Activated T-helper 1 cell treated with anti-CD3 and anti-CD28 coated beads, Interleukin-12 subunit alpha, Interleukin-12 subunit beta, Interleukin-2, Interleukin-4 antibody, amounts not matched to agents 30 ng/mL and 10 ng/mL and 1 ng/mL, durations not matched to agents 14 hours and 24 hours and 36 hours (primary cell): ENCODE results near the gene NCOA1. TPM values are rescaled to one million over a fixed set of nuclear protein-coding genes. Genes with fewer than 3 reads are reported as not detected.

Experiments used
- DNase-seq: peaks from one replicate; pipeline ENCODE4 v3.0.0; 2021; ENCODE audit warnings: low spot score
- H3K27ac Mint-ChIP-seq: one replicate; pipeline ENCODE4 v1.8.0; 2021; ENCODE audit warnings: mild to moderate bottlenecking, mixed read lengths
- H3K27me3 Mint-ChIP-seq: one replicate; pipeline ENCODE4 v1.8.0; 2022; ENCODE audit warnings: mild to moderate bottlenecking, moderate library complexity, mixed read lengths; ENCODE audit not compliant: insufficient read depth
- H3K36me3 Mint-ChIP-seq: one replicate; pipeline ENCODE4 v1.8.0; 2021; ENCODE audit warnings: low read depth, mixed read lengths
- H3K4me1 Mint-ChIP-seq: one replicate; pipeline ENCODE4 v1.8.0; 2021; ENCODE audit warnings: low read depth, mixed read lengths
- H3K4me3 Mint-ChIP-seq: one replicate; pipeline ENCODE4 v1.8.0; 2021; ENCODE audit warnings: mild to moderate bottlenecking, moderate library complexity, mixed read lengths
- H3K9me3 Mint-ChIP-seq: one replicate; pipeline ENCODE4 v1.8.0; 2021; ENCODE audit warnings: mixed read lengths
- intact Hi-C: fragments of 100-400 bp; cut with micrococcal nuclease; formaldehyde crosslinking; loops from one replicate; pipeline ENCODE4 v1.15.1; 2024
- total RNA-seq: library from RNA; stranded (reverse); gene quantifications from 2 replicates; pipeline ENCODE4 v1.2.3, GENCODE V29; 2022

The NCOA1 gene
- total RNA-seq, 1 donor from 2014 or later = 30.0 TPM

DNA sequence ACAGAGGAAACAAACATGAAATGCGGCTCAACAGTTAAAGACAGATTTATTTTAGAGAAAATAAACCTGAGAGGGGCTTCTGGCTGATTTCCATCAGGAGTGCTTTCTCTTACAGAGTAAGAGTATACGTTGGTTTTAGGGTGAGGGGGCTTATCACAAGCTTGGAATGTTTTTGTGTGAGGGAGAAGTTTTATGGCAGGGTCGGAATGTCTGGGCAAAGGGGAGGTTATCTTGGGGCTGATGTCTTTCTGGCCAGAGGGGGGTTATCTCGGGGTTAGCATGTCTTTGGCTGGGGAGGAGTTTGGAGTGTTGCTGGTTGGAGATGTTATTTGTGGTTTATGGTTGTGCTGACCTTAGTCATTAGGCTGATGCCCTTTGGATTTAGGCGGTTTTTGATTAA lies 280.0 kb downstream of the NCOA1 start:
- peaks cover 4% of the 10 kb centered on the region for H3K27me3 Mint-ChIP-seq
- DNase-seq = no peak
- peaks cover 9% of the 10 kb centered on the region for H3K4me1 Mint-ChIP-seq
- H3K27ac Mint-ChIP-seq = no peak overlapping the region
- no peaks in the 10 kb centered on the region for H3K9me3 Mint-ChIP-seq
- H3K4me3 Mint-ChIP-seq = no peak overlapping the region
- intact Hi-C loops = no loop called here
- peaks cover 7% of the 10 kb centered on the region for H3K36me3 Mint-ChIP-seq

DNA sequence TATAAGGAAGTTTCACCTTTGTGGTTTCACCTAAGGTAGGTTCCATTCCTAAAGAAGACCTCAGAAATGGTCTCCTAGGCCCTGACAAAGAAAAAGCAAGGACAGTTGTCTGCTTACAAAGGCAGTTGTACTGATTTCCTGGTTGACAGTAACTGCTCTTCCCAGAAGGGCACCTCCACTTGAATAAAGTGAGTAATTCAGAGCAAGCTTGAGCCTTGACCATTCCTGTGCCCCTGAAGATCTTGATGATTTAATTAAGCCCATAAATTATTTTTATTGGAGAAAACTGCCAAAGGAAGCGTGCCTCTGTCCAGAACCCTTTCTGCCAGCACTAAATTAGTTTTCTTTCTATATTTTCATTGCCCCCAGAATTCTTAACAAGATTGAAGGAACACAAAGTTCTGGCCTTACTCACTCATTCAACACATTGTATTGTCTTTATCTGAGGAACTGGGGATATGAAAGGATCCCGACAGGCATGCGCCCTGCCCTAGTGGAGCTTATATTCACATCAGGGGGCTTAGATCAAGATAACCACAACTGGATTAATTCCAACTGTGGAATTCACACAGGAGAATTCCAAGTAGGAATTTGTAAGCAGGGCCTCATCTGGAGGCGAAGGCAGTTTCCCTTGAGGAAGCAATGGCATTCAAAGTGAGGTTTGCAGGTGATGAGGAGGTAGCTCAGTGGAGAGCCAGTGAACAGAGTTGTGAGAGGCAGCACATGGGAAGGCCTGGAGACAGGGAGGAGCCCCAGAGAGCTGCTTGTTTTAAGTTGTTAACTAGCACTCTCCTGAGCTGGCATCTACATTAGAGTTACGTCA lies 280.9 kb downstream of the NCOA1 start:
- Mint-ChIP-seq H3K27ac (no peak overlapping the region), H3K36me3 (no peaks in the 10 kb centered on the region)

DNA sequence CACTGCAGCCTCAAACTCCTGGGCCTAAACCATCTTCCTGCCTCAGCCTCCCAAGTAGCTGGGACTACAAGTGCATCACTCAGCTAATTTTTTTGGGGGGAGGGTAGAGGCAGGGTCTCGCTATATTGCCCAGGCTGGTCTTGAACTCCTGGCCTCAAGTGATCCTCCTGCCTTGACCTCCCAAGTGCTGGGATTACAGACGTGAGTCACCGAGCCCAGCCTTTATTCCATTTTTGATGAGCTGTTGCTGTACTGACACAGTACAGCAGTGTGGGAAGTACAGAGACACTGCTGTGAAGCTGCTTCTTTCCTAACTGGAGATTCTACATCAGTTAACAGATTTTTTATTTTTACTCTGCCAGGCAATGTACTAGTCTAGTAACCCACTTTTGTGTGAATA lies 283.3 kb downstream of the NCOA1 start:
- intact Hi-C loops = no loop called here
- DNase-seq = no peak
- H3K4me1 Mint-ChIP-seq = no peaks in the 10 kb centered on the region
- no peak overlapping the region for H3K27ac Mint-ChIP-seq
- no peaks in the 10 kb centered on the region for H3K9me3 Mint-ChIP-seq
- no peak overlapping the region for H3K4me3 Mint-ChIP-seq
- H3K27me3 Mint-ChIP-seq = peaks cover 4% of the 10 kb centered on the region
- no peaks in the 10 kb centered on the region for H3K36me3 Mint-ChIP-seq

More for the DNA sequence above, 280.9 kb downstream of the NCOA1 start:
- Mint-ChIP-seq H3K4me3 (no peak overlapping the region), H3K9me3 (no peaks in the 10 kb centered on the region), H3K4me1 (peaks cover under 1% of the 10 kb centered on the region), H3K27me3 (peaks cover 4% of the 10 kb centered on the region)
- DNase-seq = no peak
- intact Hi-C loops = no loop called here

DNA sequence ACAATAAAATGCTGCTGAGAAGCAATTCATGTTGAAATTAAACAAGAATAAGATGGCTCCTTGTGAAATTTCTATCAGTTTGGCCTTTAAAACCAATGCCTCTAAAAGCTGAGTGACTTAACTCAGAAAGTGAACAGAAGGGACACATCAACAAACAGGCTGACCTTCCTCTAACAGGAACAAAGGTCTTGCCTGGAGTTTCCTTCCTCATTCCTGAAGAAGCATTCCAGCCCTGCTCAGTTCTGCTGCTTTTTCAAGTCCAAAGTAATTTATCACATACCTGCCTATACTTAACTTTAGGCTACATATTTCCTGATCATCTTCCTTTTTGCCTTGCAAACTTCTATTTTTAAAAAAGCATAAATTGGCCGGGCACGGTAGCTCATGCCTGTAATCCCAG lies 288.1 kb downstream of the NCOA1 start:
- Mint-ChIP-seq H3K9me3 (peaks cover 7% of the 10 kb centered on the region), H3K36me3 (no peaks in the 10 kb centered on the region), H3K27me3 (peaks cover 4% of the 10 kb centered on the region), H3K4me3 (no peak overlapping the region), H3K27ac (no peak overlapping the region), H3K4me1 (no peaks in the 10 kb centered on the region)
- DNase-seq = no peak
- intact Hi-C loops = no loop called here

DNA sequence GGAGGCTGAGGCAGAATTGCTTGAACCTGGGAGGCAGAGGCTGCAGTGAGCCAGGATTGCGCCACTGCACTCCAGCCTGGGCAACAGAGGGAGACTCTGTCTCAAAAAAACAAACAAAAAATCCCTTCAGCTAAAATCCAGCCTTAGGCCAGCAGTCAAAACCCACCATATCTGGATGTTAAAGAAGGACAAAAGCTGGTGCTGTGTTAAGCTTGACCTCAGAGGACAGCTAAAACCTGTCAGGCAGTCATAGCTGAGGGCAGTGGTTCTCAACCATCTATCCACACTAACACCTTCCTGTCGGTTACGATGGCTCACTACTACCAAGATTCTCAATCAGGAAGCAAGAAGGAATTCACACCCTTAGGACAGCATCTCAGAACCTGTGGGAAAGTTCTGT lies 292.6 kb downstream of the NCOA1 start:
- Mint-ChIP-seq H3K27me3 (peaks cover 3% of the 10 kb centered on the region), H3K36me3 (no peaks in the 10 kb centered on the region), H3K27ac (no peak overlapping the region), H3K4me3 (no peak overlapping the region), H3K4me1 (no peaks in the 10 kb centered on the region), H3K9me3 (peaks cover 7% of the 10 kb centered on the region)
- intact Hi-C loops = no loop called here
- DNase-seq = no peak

DNA sequence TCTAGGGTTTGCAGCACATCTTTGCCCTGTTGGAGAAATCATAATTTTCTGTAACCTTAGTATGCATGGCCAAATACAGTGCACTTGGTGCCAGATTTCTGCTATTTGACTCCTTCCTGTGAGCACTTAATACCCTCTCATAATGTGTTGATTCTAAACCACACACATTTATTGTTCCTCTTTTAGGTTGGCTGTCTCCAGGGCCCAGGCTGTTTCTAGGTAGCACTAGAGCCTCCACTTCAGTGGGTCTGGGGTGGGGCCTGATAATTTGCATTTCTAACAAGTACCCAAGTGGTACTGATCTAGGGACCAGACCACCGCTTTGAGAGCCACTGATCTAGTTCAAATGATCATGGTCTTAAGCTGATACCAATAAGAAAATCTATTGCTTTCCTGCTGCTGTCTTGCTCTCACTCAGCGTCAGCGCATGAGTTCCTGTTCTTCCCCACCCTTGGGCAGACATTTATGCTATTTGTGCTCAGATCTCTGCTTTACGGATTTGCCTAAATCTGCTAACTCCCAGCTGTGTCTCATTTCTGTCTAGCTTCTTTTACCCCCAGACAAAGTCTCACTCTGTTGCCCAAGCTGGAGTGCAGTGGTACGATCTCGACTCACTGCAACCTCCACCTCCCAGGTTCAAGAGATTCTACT lies 294.7 kb downstream of the NCOA1 start:
- H3K4me1 Mint-ChIP-seq = no peaks in the 10 kb centered on the region
- H3K4me3 Mint-ChIP-seq = no peak overlapping the region
- DNase-seq = no peak
- H3K27me3 Mint-ChIP-seq = peaks cover 3% of the 10 kb centered on the region
- H3K9me3 Mint-ChIP-seq = peaks cover 3% of the 10 kb centered on the region
- H3K27ac Mint-ChIP-seq = no peak overlapping the region
- H3K36me3 Mint-ChIP-seq = peaks cover 3% of the 10 kb centered on the region
- intact Hi-C loops = no loop called here

DNA sequence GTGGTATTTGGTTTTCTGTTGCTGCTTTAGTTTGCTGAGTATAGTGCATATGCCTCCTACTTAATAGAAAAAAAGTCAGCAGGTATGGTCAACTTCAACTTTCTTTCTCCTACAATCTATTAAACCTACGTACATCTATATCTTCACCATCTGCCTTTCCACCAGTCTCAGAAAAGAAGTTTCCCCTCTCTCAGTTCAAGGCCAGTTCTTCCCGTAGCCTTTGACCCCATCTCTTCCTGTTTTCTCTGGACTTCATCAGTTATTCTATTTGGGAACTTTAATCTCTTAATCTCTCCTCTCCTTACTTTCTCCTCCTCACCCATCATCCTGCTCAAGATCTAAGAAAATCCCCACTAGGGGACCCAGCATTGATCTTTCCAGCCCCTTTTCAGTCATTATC lies 296.5 kb downstream of the NCOA1 start:
- no peak overlapping the region for H3K4me3 Mint-ChIP-seq
- H3K27ac Mint-ChIP-seq = no peak overlapping the region
- DNase-seq = no peak
- H3K4me1 Mint-ChIP-seq = peaks cover 4% of the 10 kb centered on the region
- intact Hi-C loops = no loop called here
- peaks cover 3% of the 10 kb centered on the region for H3K27me3 Mint-ChIP-seq
- no peaks in the 10 kb centered on the region for H3K9me3 Mint-ChIP-seq
- peaks cover 3% of the 10 kb centered on the region for H3K36me3 Mint-ChIP-seq

DNA sequence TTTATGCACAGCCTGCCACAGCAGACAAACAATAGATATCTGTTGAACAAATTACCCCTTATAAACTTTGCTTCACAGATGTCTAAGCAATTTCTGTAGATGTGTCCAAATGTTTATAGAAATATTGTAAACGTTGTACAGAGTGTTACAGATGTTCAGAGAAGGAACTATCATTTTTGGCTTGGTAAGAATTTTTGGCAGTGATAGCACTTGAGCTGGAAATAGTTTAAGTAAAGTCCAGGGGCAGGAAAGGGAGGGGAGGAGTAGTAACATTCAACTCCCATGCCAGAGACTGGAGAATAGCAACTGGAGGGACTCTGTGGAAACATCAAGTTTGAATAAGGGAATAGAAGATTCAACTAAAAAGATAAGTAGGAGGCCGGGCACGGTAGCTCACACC lies 297.8 kb downstream of the NCOA1 start:
- no peaks in the 10 kb centered on the region for H3K9me3 Mint-ChIP-seq
- no peak for DNase-seq
- intact Hi-C loops = no loop called here
- H3K36me3 Mint-ChIP-seq = peaks cover 3% of the 10 kb centered on the region
- peaks cover 4% of the 10 kb centered on the region for H3K27me3 Mint-ChIP-seq
- peaks cover 8% of the 10 kb centered on the region for H3K4me1 Mint-ChIP-seq
- no peak overlapping the region for H3K27ac Mint-ChIP-seq
- no peak overlapping the region for H3K4me3 Mint-ChIP-seq

DNA sequence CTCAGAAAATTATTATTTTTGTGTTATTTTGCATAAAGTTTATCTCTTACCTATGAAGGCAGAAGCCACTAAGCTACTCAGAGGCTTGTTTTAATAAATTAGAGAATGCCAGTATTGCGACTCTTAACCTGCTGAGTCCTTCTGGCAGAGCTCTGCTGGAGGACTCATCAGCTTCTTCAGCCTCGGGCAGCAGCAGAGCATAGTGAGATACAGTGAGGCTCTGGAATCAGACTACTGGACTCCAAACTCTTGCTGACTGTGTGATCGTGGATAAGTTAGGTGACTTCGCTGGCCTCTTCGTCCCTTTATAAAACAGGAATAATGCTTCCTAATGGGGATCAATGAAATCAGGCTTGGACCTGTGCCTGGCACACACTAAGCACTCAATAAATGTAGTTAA lies 300.4 kb downstream of the NCOA1 start:
- peaks cover 1% of the 10 kb centered on the region for H3K27me3 Mint-ChIP-seq
- peaks cover 30% of the 10 kb centered on the region for H3K4me1 Mint-ChIP-seq
- peaks cover 11% of the 10 kb centered on the region for H3K36me3 Mint-ChIP-seq
- H3K27ac Mint-ChIP-seq = no peak overlapping the region
- intact Hi-C loops = loop anchor here (5.0 to 10.0 kb wide), 3 partner anchors 177 to 864 kb away; partner anchors contain the start of genes ATAD2B and SF3B6
- no peak overlapping the region for H3K4me3 Mint-ChIP-seq
- no peak for DNase-seq
- no peaks in the 10 kb centered on the region for H3K9me3 Mint-ChIP-seq

DNA sequence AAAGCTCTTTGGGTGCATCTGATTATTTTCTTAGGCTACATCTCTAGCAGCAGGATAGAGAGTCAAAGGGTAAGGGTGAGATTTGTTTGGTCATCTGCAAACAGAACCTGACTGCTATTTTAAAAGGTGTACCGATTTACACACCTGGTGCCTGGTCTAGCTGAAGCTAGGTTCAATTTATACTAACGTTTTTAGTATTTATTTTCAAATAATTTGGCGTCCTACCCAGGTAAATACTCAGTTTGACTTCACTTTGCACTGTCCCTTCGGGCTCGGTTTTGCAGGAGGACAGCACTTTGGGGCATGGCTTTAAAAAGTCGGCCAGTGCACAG lies 301.5 kb downstream of the NCOA1 start:
- Mint-ChIP-seq H3K27ac (peak overlapping the region; percentile 99), H3K4me3 (peak overlapping the region; percentile 95), H3K27me3 (peaks cover 1% of the 10 kb centered on the region), H3K36me3 (peaks cover 21% of the 10 kb centered on the region), H3K9me3 (no peaks in the 10 kb centered on the region), H3K4me1 (peaks cover 40% of the 10 kb centered on the region)
- intact Hi-C loops = loop anchor here (2.0 to 10.0 kb wide), 6 partner anchors 128 to 865 kb away; partner anchors contain the start of genes ADCY3, ATAD2B and SF3B6
- no peak for DNase-seq

DNA sequence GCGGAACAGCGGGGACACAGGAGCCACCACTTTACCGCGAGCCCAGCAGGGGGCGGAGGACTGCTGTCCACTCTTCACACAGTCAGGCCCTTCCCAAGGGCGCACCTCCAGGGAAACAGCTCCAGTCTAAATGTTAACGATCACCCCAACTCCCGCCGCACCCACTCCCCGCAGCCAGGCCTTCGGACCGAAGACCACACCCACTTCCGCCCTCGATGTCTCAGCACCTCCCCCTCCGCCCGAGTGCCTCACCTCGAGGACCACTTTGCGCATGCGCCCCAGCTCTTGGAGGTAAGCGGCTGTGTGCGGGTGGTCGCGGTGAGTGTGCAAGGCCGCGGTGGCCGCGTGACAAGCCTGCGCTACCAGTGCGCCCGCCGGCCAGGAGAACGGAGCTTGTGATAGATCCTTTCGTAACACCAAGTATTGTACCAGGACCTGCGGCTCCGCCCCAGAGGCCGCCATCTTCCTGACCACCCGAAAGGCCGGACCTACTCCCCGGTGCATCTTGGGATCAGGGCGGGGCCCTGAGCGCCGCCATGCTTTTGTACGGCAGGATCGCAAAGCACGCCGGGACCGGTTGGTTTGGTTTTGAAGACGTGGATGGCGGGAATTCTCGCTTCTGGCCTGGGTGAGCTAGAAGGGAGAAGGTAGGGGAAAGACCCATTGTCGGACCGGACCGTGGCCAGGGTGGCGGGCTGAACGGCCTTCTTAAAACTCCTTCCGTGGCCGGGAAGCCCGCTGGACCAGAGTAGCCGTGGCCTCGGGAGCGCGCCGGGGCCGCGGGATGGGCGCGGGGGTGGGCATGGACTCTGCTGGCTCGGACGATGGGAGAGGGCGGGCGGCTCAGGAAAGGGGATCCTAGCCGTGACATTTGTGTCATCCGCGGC lies 302.1 kb downstream of the NCOA1 start, which contains the start of the genes CENPO and PTRHD1:
Gene CENPO (plus strand): TSS at position 552 of the 887 bp plus-strand sequence. CDS start 495 bp downstream, outside the sequence.
Gene PTRHD1 (minus strand): TSS at position 518 of the 887 bp plus-strand sequence. CDS start 14 bp downstream, at position 504.
- peaks cover 27% of the 10 kb centered on the region for H3K36me3 Mint-ChIP-seq
- H3K9me3 Mint-ChIP-seq = no peaks in the 10 kb centered on the region
- peak; percentile 92 for DNase-seq
- H3K4me3 Mint-ChIP-seq = peak within 1 kb of the TSS; percentile 95
- peaks cover 1% of the 10 kb centered on the region for H3K27me3 Mint-ChIP-seq
- peak within 1 kb of the TSS; percentile 99 for H3K27ac Mint-ChIP-seq
- H3K4me1 Mint-ChIP-seq = peaks cover 47% of the 10 kb centered on the region
- intact Hi-C loops = loop anchor here (1.0 to 10.0 kb wide), 8 partner anchors 128 to 866 kb away; partner anchors contain the start of genes ADCY3, ATAD2B, DNAJC27 and NCOA1

DNA sequence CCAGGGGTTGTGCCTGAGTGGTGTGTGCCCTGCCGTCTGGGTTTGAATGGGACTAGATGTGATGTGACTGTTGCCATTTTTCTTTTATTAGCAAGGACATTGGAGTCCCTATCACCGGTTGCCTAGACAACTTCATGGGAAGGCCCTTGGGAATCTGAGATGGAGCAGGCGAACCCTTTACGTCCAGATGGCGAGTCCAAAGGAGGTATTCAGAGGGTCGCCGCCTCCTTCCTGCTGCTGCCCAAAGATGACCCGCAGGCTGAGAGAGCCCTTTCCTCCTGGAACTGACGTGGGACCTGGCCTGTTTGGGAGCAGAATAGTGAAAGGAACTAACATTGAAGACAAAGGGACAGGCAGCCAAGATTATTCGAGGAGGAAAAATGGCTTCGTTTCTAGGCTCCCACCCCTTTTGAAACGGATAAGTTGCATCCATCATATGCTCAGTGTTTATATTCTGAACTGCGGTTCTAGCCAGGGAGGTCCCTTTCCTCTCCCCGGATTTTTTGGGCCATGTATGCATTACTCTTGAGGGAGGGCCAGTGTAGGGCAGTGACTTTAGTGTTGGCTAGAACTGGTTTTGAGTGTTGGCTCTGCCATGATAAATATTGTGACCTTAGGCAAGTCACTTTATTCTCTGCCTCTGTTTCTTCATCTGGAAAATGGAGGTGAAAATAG lies 302.8 kb downstream of the NCOA1 start:
- H3K27me3 Mint-ChIP-seq = peaks cover 1% of the 10 kb centered on the region
- peak; percentile 12 for DNase-seq
- peaks cover 31% of the 10 kb centered on the region for H3K36me3 Mint-ChIP-seq
- H3K4me1 Mint-ChIP-seq = peaks cover 47% of the 10 kb centered on the region
- H3K4me3 Mint-ChIP-seq = peak overlapping the region; percentile 95
- intact Hi-C loops = loop anchor here (1.0 to 10.0 kb wide), 9 partner anchors 33 to 867 kb away; partner anchors contain the start of genes ADCY3, ATAD2B, DNAJC27 and NCOA1
- peak overlapping the region; percentile 99 for H3K27ac Mint-ChIP-seq
- H3K9me3 Mint-ChIP-seq = no peaks in the 10 kb centered on the region
